WTC11 (cell line): ENCODE results near the gene KCNJ6.

Experiments
- ATF3 ChIP-seq: sonication (generic); formaldehyde crosslinking; conservative IDR thresholded peaks from 2 replicates; pipeline ENCODE4 v1.8.1; 2022; ENCODE audit warnings: mild to moderate bottlenecking, missing genetic modification reagents
- CREB1 ChIP-seq: sonication (generic); formaldehyde crosslinking; IDR thresholded peaks from 2 replicates; pipeline ENCODE4 v1.8.0; 2023; ENCODE audit warnings: mild to moderate bottlenecking, missing genetic modification reagents
- CREM ChIP-seq: sonication (generic); formaldehyde crosslinking; IDR thresholded peaks from 2 replicates; pipeline ENCODE4 v1.8.1; 2022; ENCODE audit warnings: mild to moderate bottlenecking, missing genetic modification reagents, moderate library complexity
- CTCF ChIP-seq: fragments of 200-600 bp; IDR thresholded peaks from 2 replicates; pipeline ENCODE4 v1.8.0; 2022; ENCODE audit warnings: antibody characterized with exemption
- FOXJ3 ChIP-seq: sonication (generic); formaldehyde crosslinking; IDR thresholded peaks from 2 replicates; pipeline ENCODE4 v1.9.0; 2021; ENCODE audit warnings: missing genetic modification reagents, mild to moderate bottlenecking, borderline replicate concordance
- GABPB1 ChIP-seq: sonication (generic); formaldehyde crosslinking; IDR thresholded peaks from 2 replicates; pipeline ENCODE4 v1.8.1; 2023; ENCODE audit warnings: mild to moderate bottlenecking, missing genetic modification reagents
- GRHL2 ChIP-seq: fragments of 250-450 bp; sonication (Bioruptor Pico); IDR thresholded peaks from 2 replicates; pipeline ENCODE4 v1.8.0; 2022; ENCODE audit warnings: mild to moderate bottlenecking, moderate library complexity; ENCODE audit not compliant: insufficient replicate concordance, severe bottlenecking
- OVOL2 ChIP-seq: fragments of 250-450 bp; sonication (Bioruptor Pico); IDR thresholded peaks from 2 replicates; pipeline ENCODE4 v1.9.0; 2021; ENCODE audit warnings: mild to moderate bottlenecking, borderline replicate concordance
- TCF7 ChIP-seq: sonication (generic); formaldehyde crosslinking; IDR thresholded peaks from 2 replicates; pipeline ENCODE4 v1.8.0; 2022; ENCODE audit warnings: mild to moderate bottlenecking, low read depth, missing genetic modification reagents, moderate library complexity
- TP53 ChIP-seq: sonication (generic); formaldehyde crosslinking; IDR thresholded peaks from 2 replicates; pipeline ENCODE4 v1.8.1; 2023; ENCODE audit warnings: mild to moderate bottlenecking, missing genetic modification reagents
- ZBTB43 ChIP-seq: sonication (generic); formaldehyde crosslinking; IDR thresholded peaks from 2 replicates; pipeline ENCODE4 v1.8.1; 2023; ENCODE audit warnings: mild to moderate bottlenecking, missing genetic modification reagents
- ZNF263 ChIP-seq: sonication (generic); formaldehyde crosslinking; IDR thresholded peaks from 2 replicates; pipeline ENCODE4 v1.8.1; 2022; ENCODE audit warnings: low read depth, mild to moderate bottlenecking, moderate library complexity, missing genetic modification reagents
- ZSCAN18 ChIP-seq: fragments of 250-450 bp; sonication (Bioruptor Pico); IDR thresholded peaks from 2 replicates; pipeline ENCODE4 v2.1.2; 2022; ENCODE audit warnings: mild to moderate bottlenecking, moderate library complexity

GRCh38 chr21:37863842-37864241 lies 52.4 kb downstream of the KCNJ6 start:
- TF ChIP-seq CTCF: no peak
- no peak for TF ChIP-seq TP53 (CRISPR knock-in tag)
- no peak for TF ChIP-seq GABPB1 (CRISPR knock-in tag)
- TF ChIP-seq GRHL2 (CRISPR knock-in tag): no peak
- TF ChIP-seq OVOL2: no peak
- no peak for TF ChIP-seq ZBTB43 (CRISPR knock-in tag)
- no peak for TF ChIP-seq ZNF263 (CRISPR knock-in tag)
- no peak for TF ChIP-seq CREB1 (CRISPR knock-in tag)
- no peak for TF ChIP-seq FOXJ3 (CRISPR knock-in tag)
- TF ChIP-seq ATF3: no peak
- TF ChIP-seq ZSCAN18 (CRISPR knock-in tag): no peak
- TF ChIP-seq TCF7 (CRISPR knock-in tag): no peak
- TF ChIP-seq CREM (CRISPR knock-in tag): no peak
